Measurements from ENCODE around the gene PPP1R3F.

GRCh38 chrX:49266523-49267445 is 2.8 kb upstream of the PPP1R3F start:
- TF ChIP-seq ZNF274 (IDR thresholded peaks at IDR 0.05; ENCODE audit: low read depth, low read length) = no peak
- no peak for TF ChIP-seq YY1 (IDR thresholded peaks at IDR 0.05; ENCODE audit: insufficient read depth, insufficient read length)

All from NT2/D1 (cell line).